ENCODE measurements around the gene TIGAR.
A peak's percentile ranks its signal among the peaks of the same experiment; 100 is the strongest.

Gene TIGAR

GRCh38 chr12:4346931-4347330, 25.9 kb downstream of the TIGAR start:
- TF ChIP-seq CTCF (IDR thresholded peaks at IDR 0.05): no peak
- DNase-seq: no peak
- no peaks in the 10 kb centered on the region for H3K4me1 Mint-ChIP-seq
- no peaks in the 10 kb centered on the region for H3K27me3 Mint-ChIP-seq (ENCODE audit: low read depth, poor library complexity)
- H3K4me3 Mint-ChIP-seq: no peak overlapping the region
- peaks cover 44% of the 10 kb centered on the region for H3K9me3 Mint-ChIP-seq
- no peak overlapping the region for H3K27ac Mint-ChIP-seq
- H3K36me3 Mint-ChIP-seq (ENCODE audit: low read depth): peaks cover 90% of the 10 kb centered on the region

- Mint-ChIP-seq H3K9me3 (peaks cover 3% of the 10 kb centered on the region), H3K27me3 (ENCODE audit: low read depth, poor library complexity) (no peaks in the 10 kb centered on the region), H3K27ac (no peak overlapping the region), H3K4me3 (no peak overlapping the region), H3K4me1 (no peaks in the 10 kb centered on the region), H3K36me3 (ENCODE audit: low read depth) (peaks cover 28% of the 10 kb centered on the region)
- peak; percentile 49 for TF ChIP-seq CTCF (IDR thresholded peaks at IDR 0.05)
- DNase-seq: peak; percentile 5
Observed at GRCh38 chr12:4353785-4354208, 32.8 kb downstream of the TIGAR start.

GRCh38 chr12:4355156-4356040, 34.4 kb downstream of the TIGAR start:
- Mint-ChIP-seq H3K27ac (no peak overlapping the region), H3K27me3 (ENCODE audit: low read depth, poor library complexity) (no peaks in the 10 kb centered on the region)

GRCh38 chr12:4356041-4356327, 35.0 kb downstream of the TIGAR start:
- H3K4me1 Mint-ChIP-seq: no peaks in the 10 kb centered on the region
- peak; percentile 51 for TF ChIP-seq CTCF (IDR thresholded peaks at IDR 0.05)
- no peak overlapping the region for H3K4me3 Mint-ChIP-seq
- H3K36me3 Mint-ChIP-seq (ENCODE audit: low read depth): peaks cover 8% of the 10 kb centered on the region
- DNase-seq: peak; percentile 67
- no peak overlapping the region for H3K27ac Mint-ChIP-seq
- peaks cover 19% of the 10 kb centered on the region for H3K9me3 Mint-ChIP-seq
- no peaks in the 10 kb centered on the region for H3K27me3 Mint-ChIP-seq (ENCODE audit: low read depth, poor library complexity)

More at GRCh38 chr12:4355156-4356040, 34.4 kb downstream of the TIGAR start:
- DNase-seq: no peak
- Mint-ChIP-seq H3K9me3 (peaks cover 17% of the 10 kb centered on the region), H3K4me3 (no peak overlapping the region), H3K4me1 (no peaks in the 10 kb centered on the region), H3K36me3 (ENCODE audit: low read depth) (peaks cover 14% of the 10 kb centered on the region)
- TF ChIP-seq CTCF (IDR thresholded peaks at IDR 0.05): no peak

- no peak for TF ChIP-seq CTCF (IDR thresholded peaks at IDR 0.05)
- Mint-ChIP-seq H3K27me3 (ENCODE audit: low read depth, poor library complexity) (peaks cover 49% of the 10 kb centered on the region), H3K4me3 (no peak overlapping the region), H3K27ac (no peak overlapping the region), H3K4me1 (no peaks in the 10 kb centered on the region), H3K9me3 (no peaks in the 10 kb centered on the region), H3K36me3 (ENCODE audit: low read depth) (no peaks in the 10 kb centered on the region)
- no peak for DNase-seq
Observed at GRCh38 chr12:4366090-4366489, 45.1 kb downstream of the TIGAR start.

- TF ChIP-seq CTCF (IDR thresholded peaks at IDR 0.05): no peak
- H3K4me1 Mint-ChIP-seq: no peaks in the 10 kb centered on the region
- no peak overlapping the region for H3K4me3 Mint-ChIP-seq
- H3K9me3 Mint-ChIP-seq: no peaks in the 10 kb centered on the region
- no peak for DNase-seq
- no peaks in the 10 kb centered on the region for H3K36me3 Mint-ChIP-seq (ENCODE audit: low read depth)
- H3K27ac Mint-ChIP-seq: no peak overlapping the region
- H3K27me3 Mint-ChIP-seq (ENCODE audit: low read depth, poor library complexity): peaks cover 51% of the 10 kb centered on the region
Observed at GRCh38 chr12:4369548-4369947, 48.5 kb downstream of the TIGAR start.

All from nephron progenitor cell (in vitro differentiated cells).